HepG2 (cell line): Measurements from ENCODE around the gene PRIMA1.

Source experiments
- AHR ChIP-seq: IDR thresholded peaks from 2 replicates; pipeline ENCODE4 v1.6.1; 2018; ENCODE audit warnings: missing genetic modification reagents, missing compliant biosample characterization
- ELF1 ChIP-seq: sonication (generic); formaldehyde crosslinking; IDR thresholded peaks from 2 replicates; pipeline ENCODE4 v1.4.0; 2020; ENCODE audit warnings: missing genetic modification reagents
- EP300 ChIP-seq, 3 experiments: sonication (generic) in 1 of 3; formaldehyde crosslinking in 1 of 3; IDR thresholded peaks; 2 replicates each; pipeline versions ENCODE4 v1.5.1 to v1.6.1; 2011 to 2020; ENCODE audit warnings: low read depth in 2 of 3, low read length in 2 of 3, borderline replicate concordance in 1 of 3, improper control_type of control experiment in 1 of 3, mild to moderate bottlenecking in 1 of 3, missing genetic modification reagents in 1 of 3, moderate library complexity in 1 of 3
- POLR2A ChIP-seq, 2 experiments: IDR thresholded peaks; 2 replicates each; pipeline ENCODE4 v1.6.1; 2011; ENCODE audit warnings: low read depth in 2 of 2, low read length in 2 of 2, mild to moderate bottlenecking in 1 of 2, moderate library complexity in 1 of 2; ENCODE audit not compliant: insufficient read depth in 1 of 2
- TAF1 ChIP-seq: sonication (generic); formaldehyde crosslinking; IDR thresholded peaks from 2 replicates; pipeline ENCODE4 v1.4.0; 2020; ENCODE audit warnings: missing genetic modification reagents
- ZNF317 ChIP-seq: sonication (generic); formaldehyde crosslinking; IDR thresholded peaks from 2 replicates; pipeline ENCODE4 v1.5.0; 2020; ENCODE audit warnings: mild to moderate bottlenecking, missing genetic modification reagents
- ZNF343 ChIP-seq: sonication (generic); formaldehyde crosslinking; IDR thresholded peaks from 2 replicates; pipeline ENCODE4 v1.4.0; 2020; ENCODE audit warnings: mild to moderate bottlenecking, missing genetic modification reagents
- ZNF704 ChIP-seq: sonication (generic); formaldehyde crosslinking; IDR thresholded peaks from 2 replicates; pipeline ENCODE4 v1.8.1; 2023; ENCODE audit warnings: mild to moderate bottlenecking, inconsistent platforms, moderate library complexity, missing genetic modification reagents, borderline replicate concordance

- TF ChIP-seq ZNF317 (CRISPR knock-in tag) (no peak), POLR2A (IDR thresholded peaks at IDR 0.05; ENCODE audit: insufficient read depth in 1 of 2, low read depth in 2 of 2, low read length in 2 of 2) (no peak), TAF1 (CRISPR knock-in tag) (no peak), EP300 (IDR thresholded peaks at IDR 0.05; ENCODE audit: low read depth in 2 of 2, low read length in 2 of 2) (no peak), EP300 (CRISPR knock-in tag; IDR thresholded peaks at IDR 0.05; ENCODE audit: borderline replicate concordance) (no peak), ZNF704 (CRISPR knock-in tag) (no peak), ELF1 (CRISPR knock-in tag) (no peak), ZNF343 (CRISPR knock-in tag) (no peak), AHR (no peak)
These were observed 53.1 kb downstream of the PRIMA1 start for GRCh38 chr14:93735206-93735605.
